ENCODE results near the gene SLC9A9. TPM values are rescaled to one million over a fixed set of nuclear protein-coding genes. Genes with fewer than 3 reads are reported as not detected.

The SLC9A9 gene
- total and polyA plus RNA-seq, 8 donors, result 0.28 to 5.9 (median 0.75) TPM

DNA sequence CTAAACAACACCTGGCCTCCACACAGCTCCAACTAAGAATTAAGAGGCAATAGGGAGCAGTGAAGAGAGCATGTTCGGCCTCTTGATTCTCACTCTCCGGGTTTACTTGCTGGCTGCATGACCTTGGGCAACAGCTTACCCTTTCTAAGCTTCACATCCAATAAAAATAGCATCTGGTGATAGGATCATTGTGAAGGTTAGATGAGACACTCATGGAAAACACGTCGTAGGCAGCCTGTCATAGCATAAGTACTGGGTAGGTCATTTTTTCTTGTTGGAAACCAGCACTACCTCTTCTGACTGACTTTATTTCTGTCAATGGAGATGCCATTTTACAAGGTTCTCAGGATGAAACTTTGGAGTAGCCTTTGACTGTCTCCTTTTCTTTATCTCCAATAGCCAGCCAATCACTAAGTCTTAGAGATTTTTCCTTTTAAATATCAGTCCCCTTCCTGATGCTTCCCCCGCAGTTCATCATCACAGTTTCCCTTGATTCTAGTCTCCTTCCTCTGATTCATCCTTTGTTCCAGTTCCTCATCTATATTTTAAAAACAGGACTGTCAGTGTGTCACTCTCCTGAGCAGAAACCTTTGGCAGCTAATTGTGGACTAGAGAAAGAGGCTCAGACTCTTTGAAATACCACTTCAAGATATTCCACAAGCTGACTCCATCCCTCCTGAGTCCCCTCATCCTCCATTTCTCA lies 271.5 kb downstream of the SLC9A9 start:
- DNase-seq, result no peak
- no peaks in the 10 kb centered on the region for H3K27me3 ChIP-seq
- no peak overlapping the region for H3K27ac ChIP-seq
- no peaks in the 10 kb centered on the region for H3K4me1 ChIP-seq
- no peak overlapping the region for H3K4me3 ChIP-seq
- H3K9me3 ChIP-seq, result no peaks in the 10 kb centered on the region
- no peak for ATAC-seq
- H3K36me3 ChIP-seq, result no peaks in the 10 kb centered on the region
- intact Hi-C loops (cut with DNase I), result no loop called here
- TF ChIP-seq, protein P1, sequence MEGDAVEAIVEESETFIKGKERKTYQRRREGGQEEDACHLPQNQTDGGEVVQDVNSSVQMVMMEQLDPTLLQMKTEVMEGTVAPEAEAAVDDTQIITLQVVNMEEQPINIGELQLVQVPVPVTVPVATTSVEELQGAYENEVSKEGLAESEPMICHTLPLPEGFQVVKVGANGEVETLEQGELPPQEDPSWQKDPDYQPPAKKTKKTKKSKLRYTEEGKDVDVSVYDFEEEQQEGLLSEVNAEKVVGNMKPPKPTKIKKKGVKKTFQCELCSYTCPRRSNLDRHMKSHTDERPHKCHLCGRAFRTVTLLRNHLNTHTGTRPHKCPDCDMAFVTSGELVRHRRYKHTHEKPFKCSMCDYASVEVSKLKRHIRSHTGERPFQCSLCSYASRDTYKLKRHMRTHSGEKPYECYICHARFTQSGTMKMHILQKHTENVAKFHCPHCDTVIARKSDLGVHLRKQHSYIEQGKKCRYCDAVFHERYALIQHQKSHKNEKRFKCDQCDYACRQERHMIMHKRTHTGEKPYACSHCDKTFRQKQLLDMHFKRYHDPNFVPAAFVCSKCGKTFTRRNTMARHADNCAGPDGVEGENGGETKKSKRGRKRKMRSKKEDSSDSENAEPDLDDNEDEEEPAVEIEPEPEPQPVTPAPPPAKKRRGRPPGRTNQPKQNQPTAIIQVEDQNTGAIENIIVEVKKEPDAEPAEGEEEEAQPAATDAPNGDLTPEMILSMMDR (IDR thresholded peaks at IDR 0.05), result no peak
- 80 to 84% methylated on average over 5 of the region's 5 CpGs for WGBS, 2 donors
- FAIRE-seq, result no peak

GRCh38 chr3:143574933-143575332 lies 273.3 kb downstream of the SLC9A9 start:
- no peaks in the 10 kb centered on the region for H3K27me3 ChIP-seq
- DNase-seq, result no peak
- no peaks in the 10 kb centered on the region for H3K36me3 ChIP-seq
- intact Hi-C loops (cut with DNase I), result no loop called here
- H3K4me1 ChIP-seq, result no peaks in the 10 kb centered on the region
- TF ChIP-seq, protein P1 (IDR thresholded peaks at IDR 0.05), result no peak
- no peaks in the 10 kb centered on the region for H3K9me3 ChIP-seq
- FAIRE-seq, result no peak
- no peak for ATAC-seq
- WGBS, 2 donors, result 74 to 90% methylated on average over 1 of the region's 1 CpG
- H3K4me3 ChIP-seq, result no peak overlapping the region
- no peak overlapping the region for H3K27ac ChIP-seq

DNA sequence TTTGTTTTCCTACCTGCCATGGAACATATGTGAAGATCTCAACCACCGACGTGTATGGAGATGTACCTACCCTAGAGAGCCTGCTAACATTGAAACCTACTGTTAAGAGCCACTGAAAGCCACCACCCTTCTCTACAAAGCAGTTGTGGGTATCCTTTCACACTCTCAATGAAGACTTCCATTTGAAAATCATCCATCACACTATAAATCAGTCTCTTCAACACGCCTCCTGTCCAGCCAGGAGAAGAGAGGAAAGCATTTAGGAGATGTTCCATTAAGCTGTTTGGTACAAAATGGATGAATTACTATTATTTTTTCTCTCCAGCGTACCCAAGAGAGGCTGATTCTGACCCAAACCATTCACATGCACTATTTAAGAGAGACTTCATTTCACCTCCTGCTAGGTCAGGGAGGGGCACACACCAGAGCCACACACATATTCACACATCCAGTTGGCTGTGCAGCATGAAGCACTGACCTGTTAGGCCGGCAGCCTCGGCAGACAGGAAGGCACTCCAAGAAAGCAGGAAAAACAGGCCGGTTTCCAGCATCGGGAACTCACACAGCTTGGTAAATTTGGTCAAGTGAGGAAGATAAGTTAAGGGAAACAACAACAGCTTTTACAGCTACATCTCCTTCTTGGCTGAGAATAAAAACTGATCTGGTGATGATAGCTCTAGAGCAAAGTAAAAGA lies 274.5 kb downstream of the SLC9A9 start:
- ATAC-seq (no peak), FAIRE-seq (no peak), DNase-seq (no peak)
- Histone ChIP-seq H3K4me1 (no peaks in the 10 kb centered on the region), H3K9me3 (no peaks in the 10 kb centered on the region), H3K27ac (no peak overlapping the region), H3K4me3 (no peak overlapping the region), H3K27me3 (no peaks in the 10 kb centered on the region), H3K36me3 (no peaks in the 10 kb centered on the region)
- TF ChIP-seq, protein P1 (IDR thresholded peaks at IDR 0.05), result no peak
- 73% methylated on average over 8 of the region's 8 CpGs for WGBS, 2 donors
- intact Hi-C loops (cut with DNase I), result no loop called here

DNA sequence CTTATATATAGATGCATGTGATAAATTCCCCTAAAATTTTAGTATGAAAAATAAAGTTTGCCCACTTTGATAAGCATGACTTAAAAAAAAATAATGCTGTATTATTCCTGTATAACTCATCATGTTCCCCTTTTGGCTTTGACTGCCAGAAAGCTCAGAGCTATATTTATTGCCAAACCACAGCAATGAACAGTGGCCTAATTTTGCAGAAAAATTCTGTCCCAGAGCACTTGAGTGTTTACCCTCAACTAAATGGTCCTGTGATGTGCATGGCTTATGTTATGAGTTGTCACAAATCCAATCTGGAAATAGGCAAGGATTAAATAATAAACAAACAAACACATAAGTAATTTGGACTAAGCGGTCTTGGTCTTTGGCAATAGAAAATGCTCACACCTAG lies 276.7 kb downstream of the SLC9A9 start:
- peak in 1 of 4 donors; percentile 42 for ATAC-seq
- no peak for DNase-seq
- 89 to 95% methylated on average over 1 of the region's 1 CpG for whole genome bisulfite sequencing, 2 donors
- no peak for FAIRE-seq
- intact Hi-C loops (cut with DNase I), result no loop called here
- Histone ChIP-seq H3K27me3 (no peaks in the 10 kb centered on the region), H3K4me3 (no peak overlapping the region), H3K36me3 (no peaks in the 10 kb centered on the region), H3K4me1 (no peaks in the 10 kb centered on the region), H3K9me3 (no peaks in the 10 kb centered on the region), H3K27ac (no peak overlapping the region)
- TF ChIP-seq, protein P1 (IDR thresholded peaks at IDR 0.05), result no peak

DNA sequence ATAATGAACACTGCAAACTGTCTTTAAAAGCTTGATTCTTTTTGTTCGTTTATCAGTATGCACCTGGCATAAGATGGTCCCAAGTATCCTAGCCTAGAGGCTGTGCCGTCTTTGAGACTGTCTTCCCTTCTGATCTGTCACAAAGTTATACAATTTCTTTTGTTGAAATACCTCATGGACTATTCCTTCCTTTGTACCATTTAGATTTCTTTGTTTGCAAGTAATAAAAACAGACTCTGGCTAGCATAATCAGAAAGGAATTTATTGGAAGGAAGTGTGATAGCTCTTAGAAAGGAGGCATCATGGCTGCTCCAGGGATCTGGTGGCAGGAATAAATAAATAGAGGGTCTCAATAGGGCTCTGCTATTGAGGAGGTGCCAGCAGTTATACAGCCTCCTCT lies 280.4 kb downstream of the SLC9A9 start:
- H3K36me3 ChIP-seq, result no peaks in the 10 kb centered on the region
- no peak for FAIRE-seq
- H3K27me3 ChIP-seq, result no peaks in the 10 kb centered on the region
- DNase-seq, result no peak
- H3K4me3 ChIP-seq, result no peak overlapping the region
- WGBS, 2 donors, result 68 to 71% methylated on average over 2 of the region's 2 CpGs
- TF ChIP-seq, protein P1 (IDR thresholded peaks at IDR 0.05), result no peak
- no peaks in the 10 kb centered on the region for H3K9me3 ChIP-seq
- no peak for ATAC-seq
- intact Hi-C loops (cut with DNase I), result no loop called here
- H3K27ac ChIP-seq, result no peak overlapping the region
- no peaks in the 10 kb centered on the region for H3K4me1 ChIP-seq
